Spleen (tissue), 11 donors: ENCODE results near the gene METTL6. TPM values are rescaled to one million over a fixed set of nuclear protein-coding genes. Genes with fewer than 3 reads are reported as not detected.
A peak's percentile ranks its signal among the peaks of the same experiment; 100 is the strongest.
"Not testable (repeated sequence)": the region's sequence is repeated elsewhere in the genome, so short reads cannot be mapped to it uniquely, and the experiment has no call there.

ENCODE experiments used
- DNase-seq: peaks from one replicate; pipeline ENCODE4 v3.0.0-alpha.2; 2020
- H3K27ac ChIP-seq, 8 donors: fragments of 200-600 bp; sonication (generic) in 7 of 8; 1 replicate in 4 of 8; 2 replicates in 4 of 8; pipeline versions ENCODE4 v1.5.0 to v1.8.0; 2016 to 2021; ENCODE audit warnings: inconsistent platforms in 4 of 8, mild to moderate bottlenecking in 4 of 8, moderate library complexity in 1 of 8
- H3K27me3 ChIP-seq, 7 donors: fragments of 200-600 bp; sonication (generic) in 6 of 7; replicated peaks in 1 of 7; 1 replicate in 4 of 7; 2 replicates in 3 of 7; pipeline versions ENCODE4 v1.5.0 to v1.8.0; 2016 to 2021; ENCODE audit warnings: inconsistent platforms in 3 of 7, mild to moderate bottlenecking in 1 of 7
- H3K36me3 ChIP-seq, 6 donors: fragments of 200-600 bp; sonication (generic) in 5 of 6; 1 replicate in 4 of 6; 2 replicates in 2 of 6; pipeline versions ENCODE4 v1.5.0 to v1.8.0; 2016 to 2021; ENCODE audit warnings: inconsistent platforms in 2 of 6
- H3K4me1 ChIP-seq, 6 donors: fragments of 200-600 bp; sonication (generic) in 5 of 6; 1 replicate in 3 of 6; 2 replicates in 3 of 6; pipeline versions ENCODE4 v1.5.0 to v1.8.0; 2016 to 2021; ENCODE audit warnings: inconsistent platforms in 3 of 6
- H3K4me3 ChIP-seq, 8 donors: fragments of 200-600 bp; sonication (generic) in 7 of 8; 1 replicate in 4 of 8; 2 replicates in 4 of 8; pipeline versions ENCODE4 v1.5.0 to v1.8.0; 2016 to 2021; ENCODE audit warnings: inconsistent platforms in 4 of 8, mild to moderate bottlenecking in 4 of 8, moderate library complexity in 2 of 8
- H3K9me3 ChIP-seq, 8 donors: fragments of 200-600 bp; sonication (generic) in 7 of 8; 1 replicate in 4 of 8; 2 replicates in 4 of 8; pipeline versions ENCODE4 v1.5.0 to v1.8.0; 2016 to 2021; ENCODE audit warnings: inconsistent platforms in 4 of 8
- POLR2A ChIP-seq, 3 donors: fragments of 450-650 bp; IDR thresholded peaks; one replicate each; pipeline ENCODE4 v1.5.1; 2017; ENCODE audit warnings: antibody characterized with exemption in 3 of 3, mild to moderate bottlenecking in 1 of 3
- POLR2AphosphoS5 ChIP-seq, 3 donors: sonication (generic); formaldehyde crosslinking; IDR thresholded peaks; one replicate each; pipeline ENCODE4 v1.5.1; 2017; ENCODE audit warnings: antibody characterized with exemption in 3 of 3
- WGBS, 5 donors: extraction: QIAGEN DNeasy Blood & Tissue Kit in 3 of 5; methylation state at CpG; one replicate each; pipeline versions ENCODE4 v1.1.5 to v1.1.7; 2013 to 2018; 5-methylcytosine and 5-hydroxymethylcytosine counted together
- intact Hi-C: fragments of 100-400 bp; cut with DNase I; formaldehyde crosslinking; loops from one replicate; pipeline ENCODE4 v1.15.0; 2023; ENCODE audit warnings: low total_unique reads
- polyA plus RNA-seq, 3 donors: library from polyadenylated mRNA; stranded (reverse); fragments of 200-250 nt; gene quantifications; one replicate each; pipeline ENCODE4 v1.2.1, GENCODE V29; 2013
- total RNA-seq, 7 donors: library from RNA; depleted of rRNA in 3 of 7; stranded (reverse); fragments of >200 nt in 3 of 7; fragmentation: NEBNext Ultra II Directional in 4 of 7; extraction: Animal tissue kit (Norgen Biotek cat#: 25700) in 4 of 7; gene quantifications; one replicate each; pipeline versions ENCODE4 v1.1.0 to v1.2.1, GENCODE V29; 2016 to 2021
- TF ChIP-seq, protein P1 (sequence below), 11 experiments: fragments of 200-600 bp in 7 of 11; fragments of 450-650 bp in 4 of 11; sonication (generic) in 4 of 11; IDR thresholded peaks in 8 of 11; conservative IDR thresholded peaks in 3 of 11; 1 replicate in 7 of 11; 2 replicates in 4 of 11; pipeline versions ENCODE4 v1.4.0 to v1.8.0; 2016 to 2021; ENCODE audit warnings: antibody characterized with exemption in 11 of 11, inconsistent platforms in 4 of 11, mild to moderate bottlenecking in 1 of 11
- donor health status: healthy with polysubstance abuse.
- donor health status: DM: no; HTN: no; CAD: no; lungs with moderate emphysema.
- donor health status: DM: no; HTN: no; CAD: no.
- donor health status: Bipolar disorder and iron deficiency.
- donor health status: healthy.
- donor health status: DM: no; HTN: no; CAD: no.
- donor health status: DM: yes; HTN: yes; CAD: no.

METTL6 gene
- total and polyA plus RNA-seq, 10 donors, result 6.4 to 18.8 (median 14.2) TPM

DNA sequence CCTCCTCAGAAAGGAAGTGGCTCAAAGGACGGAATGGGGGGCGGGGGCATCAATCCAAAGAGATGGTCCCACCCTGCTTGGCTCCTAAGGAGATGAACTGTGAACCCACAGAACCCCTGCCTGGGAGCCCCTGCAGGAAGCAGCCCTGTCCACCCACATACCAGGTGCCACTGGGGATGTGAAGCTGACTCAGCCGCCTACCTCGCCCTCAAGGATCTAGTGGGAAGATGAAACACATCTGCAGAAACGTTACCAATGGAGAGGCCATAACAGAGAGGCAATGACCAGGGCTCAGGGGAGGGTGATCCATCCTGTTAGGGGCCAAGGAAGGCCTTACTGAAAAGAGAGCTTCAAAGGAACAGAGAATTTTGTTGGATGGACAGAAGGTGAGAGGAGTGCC is 35.1 kb upstream of the METTL6 start:
- intact Hi-C loops, result no loop called here
- no peak overlapping the region for H3K27ac ChIP-seq

DNA sequence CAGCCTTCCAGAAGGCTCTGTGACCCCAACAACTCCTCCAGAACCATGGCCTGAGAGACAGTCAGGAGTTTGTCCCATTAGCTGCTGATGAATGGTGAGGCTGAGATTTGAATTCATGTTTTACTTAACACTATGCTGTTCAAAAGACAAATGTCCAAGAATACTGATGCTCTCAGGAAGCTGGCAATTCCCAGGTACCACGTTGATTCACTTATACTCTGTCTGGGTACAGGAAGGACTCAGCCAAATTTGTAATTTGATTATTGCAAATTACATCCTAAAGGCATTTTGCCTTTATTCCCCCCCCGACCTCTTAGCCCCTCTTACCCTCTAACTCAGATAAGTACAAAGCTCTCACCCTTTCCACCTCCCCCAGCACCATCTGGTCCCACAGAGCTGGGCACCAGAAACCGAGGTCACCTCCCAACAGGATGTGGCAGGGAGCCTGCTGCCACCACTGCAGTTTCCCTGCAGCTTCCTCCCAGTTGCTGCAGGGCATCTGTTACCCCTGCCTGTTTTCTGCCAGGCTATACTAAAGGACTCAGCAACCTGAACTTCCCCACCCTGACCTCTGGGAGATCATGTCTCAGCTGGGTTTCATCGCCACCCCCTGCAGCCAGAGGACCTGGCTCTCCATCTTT is 33.7 kb upstream of the METTL6 start:
- no peaks in the 10 kb centered on the region for H3K9me3 ChIP-seq
- H3K27me3 ChIP-seq, result no peaks in the 10 kb centered on the region
- TF ChIP-seq POLR2A (IDR thresholded peaks at IDR 0.05), result no peak
- TF ChIP-seq POLR2AphosphoS5 (IDR thresholded peaks at IDR 0.05), result peak in 2 of 3 donors; percentile 31 to 46
- TF ChIP-seq, protein P1, sequence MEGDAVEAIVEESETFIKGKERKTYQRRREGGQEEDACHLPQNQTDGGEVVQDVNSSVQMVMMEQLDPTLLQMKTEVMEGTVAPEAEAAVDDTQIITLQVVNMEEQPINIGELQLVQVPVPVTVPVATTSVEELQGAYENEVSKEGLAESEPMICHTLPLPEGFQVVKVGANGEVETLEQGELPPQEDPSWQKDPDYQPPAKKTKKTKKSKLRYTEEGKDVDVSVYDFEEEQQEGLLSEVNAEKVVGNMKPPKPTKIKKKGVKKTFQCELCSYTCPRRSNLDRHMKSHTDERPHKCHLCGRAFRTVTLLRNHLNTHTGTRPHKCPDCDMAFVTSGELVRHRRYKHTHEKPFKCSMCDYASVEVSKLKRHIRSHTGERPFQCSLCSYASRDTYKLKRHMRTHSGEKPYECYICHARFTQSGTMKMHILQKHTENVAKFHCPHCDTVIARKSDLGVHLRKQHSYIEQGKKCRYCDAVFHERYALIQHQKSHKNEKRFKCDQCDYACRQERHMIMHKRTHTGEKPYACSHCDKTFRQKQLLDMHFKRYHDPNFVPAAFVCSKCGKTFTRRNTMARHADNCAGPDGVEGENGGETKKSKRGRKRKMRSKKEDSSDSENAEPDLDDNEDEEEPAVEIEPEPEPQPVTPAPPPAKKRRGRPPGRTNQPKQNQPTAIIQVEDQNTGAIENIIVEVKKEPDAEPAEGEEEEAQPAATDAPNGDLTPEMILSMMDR (IDR thresholded peaks at IDR 0.05 in 8 of 11, conservative IDR thresholded peaks at IDR 0.05 in 3 of 11), result no peak
- intact Hi-C loops, result no loop called here
- peaks cover 0 to 15% (median 8%) of the 10 kb centered on the region in 6 donors for H3K4me1 ChIP-seq
- no peak for DNase-seq
- peak overlapping the region in 2 of 8 donors; percentile 0 to 47 for H3K27ac ChIP-seq
- H3K4me3 ChIP-seq, result no peak overlapping the region
- H3K36me3 ChIP-seq, result peaks cover 0 to 3% (median 0%) of the 10 kb centered on the region in 6 donors
- WGBS, 5 donors, result 13 to 31% (median 21%) methylated on average over 4 of the region's 4 CpGs

More for the DNA sequence above, 35.1 kb upstream of the METTL6 start:
- Histone ChIP-seq H3K9me3 (no peaks in the 10 kb centered on the region), H3K27me3 (no peaks in the 10 kb centered on the region), H3K36me3 (no peaks in the 10 kb centered on the region), H3K4me3 (no peak overlapping the region), H3K4me1 (peaks cover 0 to 15% (median 8%) of the 10 kb centered on the region in 6 donors)
- TF ChIP-seq, protein P1 (IDR thresholded peaks at IDR 0.05 in 8 of 11, conservative IDR thresholded peaks at IDR 0.05 in 3 of 11), result no peak
- TF ChIP-seq POLR2AphosphoS5 (IDR thresholded peaks at IDR 0.05) (no peak), POLR2A (IDR thresholded peaks at IDR 0.05) (no peak)
- 64 to 72% (median 67%) methylated on average over 5 of the region's 5 CpGs for WGBS, 5 donors
- no peak for DNase-seq

DNA sequence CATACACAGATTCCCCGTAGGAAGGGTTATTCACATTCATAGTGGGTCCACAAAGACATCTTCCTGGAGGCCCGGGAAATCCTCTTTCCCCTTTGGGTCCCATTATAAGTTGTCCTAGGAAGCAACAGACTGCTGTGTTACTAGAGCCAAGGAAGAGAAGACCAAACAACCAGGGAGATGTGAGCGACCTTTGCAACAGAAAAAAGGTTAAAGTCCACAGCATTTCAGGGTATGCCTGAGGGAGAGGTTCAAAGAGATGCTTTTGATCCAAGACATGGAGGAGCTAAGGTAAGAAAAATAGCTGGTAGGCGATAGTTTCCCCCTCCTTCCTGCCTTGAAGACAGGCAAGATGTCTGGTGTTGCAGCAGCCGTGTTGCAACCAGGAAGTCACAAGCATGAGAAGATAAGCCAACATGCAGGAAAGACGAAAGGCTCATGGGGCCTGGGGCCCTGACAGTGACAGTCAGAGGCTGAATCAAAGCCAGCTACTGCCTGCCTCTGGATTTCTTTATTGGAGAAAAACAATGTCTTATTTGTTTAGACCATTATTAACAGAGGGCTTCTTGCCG is 31.0 kb upstream of the METTL6 start:
- WGBS, 5 donors, result 73 to 91% (median 81%) methylated on average over 7 of the region's 7 CpGs
- no peak for DNase-seq

DNA sequence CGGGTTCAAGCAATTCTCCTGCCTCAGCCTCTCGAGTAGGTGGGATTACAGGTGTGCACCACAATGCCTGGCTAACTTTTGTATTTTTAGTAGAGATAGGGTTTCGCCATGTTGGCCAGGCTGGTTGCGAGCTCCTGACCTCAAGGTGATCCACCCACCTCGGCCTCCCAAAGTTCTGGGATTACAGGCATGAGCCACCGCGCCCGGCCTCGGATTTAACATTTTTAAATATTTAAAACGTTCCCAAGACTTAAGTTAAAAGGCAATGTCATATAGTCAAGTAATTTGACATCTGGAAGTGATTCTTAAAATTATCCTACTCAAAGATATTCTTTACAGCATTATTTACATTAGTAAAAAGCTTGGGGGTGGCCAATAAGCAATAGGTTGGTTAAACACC is 29.6 kb upstream of the METTL6 start:
- WGBS, 5 donors, result 92 to 96% (median 93%) methylated on average over 10 of the region's 10 CpGs
- H3K4me1 ChIP-seq, result peaks cover 0 to 15% (median 8%) of the 10 kb centered on the region in 6 donors

More for the DNA sequence above, 31.0 kb upstream of the METTL6 start:
- H3K27ac ChIP-seq, result no peak overlapping the region
- peaks cover 0 to 15% (median 8%) of the 10 kb centered on the region in 6 donors for H3K4me1 ChIP-seq
- no peaks in the 10 kb centered on the region for H3K9me3 ChIP-seq
- no peak for TF ChIP-seq POLR2A (IDR thresholded peaks at IDR 0.05)
- TF ChIP-seq, protein P1 (IDR thresholded peaks at IDR 0.05 in 8 of 11, conservative IDR thresholded peaks at IDR 0.05 in 3 of 11), result no peak
- no peak for TF ChIP-seq POLR2AphosphoS5 (IDR thresholded peaks at IDR 0.05)
- peaks cover 0 to 11% (median 0%) of the 10 kb centered on the region in 6 donors for H3K36me3 ChIP-seq
- intact Hi-C loops, result no loop called here
- no peaks in the 10 kb centered on the region for H3K27me3 ChIP-seq
- H3K4me3 ChIP-seq, result no peak overlapping the region

More for the DNA sequence above, 29.6 kb upstream of the METTL6 start:
- H3K27me3 ChIP-seq, H3K9me3 ChIP-seq, DNase-seq, intact Hi-C loops, H3K4me3 ChIP-seq, H3K27ac ChIP-seq: not testable (repeated sequence)
- peaks cover 0 to 11% (median 0%) of the 10 kb centered on the region in 6 donors for H3K36me3 ChIP-seq
